Natural killer cell treated with Interleukin-12 subunit alpha and Interleukin-12 subunit beta and Interleukin-15 and Interleukin-18, amount 100 ng/mL, for 72 hours (primary cell): Measurements from ENCODE around the gene WNT5A. TPM values are rescaled to one million over a fixed set of nuclear protein-coding genes. Genes with fewer than 3 reads are reported as not detected.

Experiments
- ATAC-seq, 2 donors: fragments of 150-1000 bp; cut with Tn5 transposase in 1 of 2; sonication (Bioruptor Pico), chemical (Tn5 transposase) in 1 of 2; 2 replicates each; pipeline ENCODE4 v1.10.0; 2021
- DNase-seq: peaks from one replicate; pipeline ENCODE4 v3.0.0; 2022; ENCODE audit warnings: low spot score
- H3K27ac Mint-ChIP-seq, 2 donors: 1 replicate in 1 of 2; 2 replicates in 1 of 2; pipeline ENCODE4 v1.8.0; 2022; ENCODE audit warnings: mixed read lengths in 2 of 2, mild to moderate bottlenecking in 1 of 2, moderate library complexity in 1 of 2
- H3K27me3 Mint-ChIP-seq, 2 donors: 1 replicate in 1 of 2; 2 replicates in 1 of 2; pipeline ENCODE4 v1.8.0; 2022; ENCODE audit warnings: mixed read lengths in 2 of 2
- H3K36me3 Mint-ChIP-seq: one replicate; pipeline ENCODE4 v1.8.0; 2022; ENCODE audit warnings: mixed read lengths
- H3K4me1 Mint-ChIP-seq, 2 donors: 1 replicate in 1 of 2; 2 replicates in 1 of 2; pipeline ENCODE4 v1.8.0; 2022; ENCODE audit warnings: low read depth in 2 of 2, mixed read lengths in 2 of 2, mild to moderate bottlenecking in 1 of 2
- H3K4me3 Mint-ChIP-seq: one replicate; pipeline ENCODE4 v1.8.0; 2022; ENCODE audit warnings: mixed read lengths
- H3K9me3 Mint-ChIP-seq: 2 replicates; pipeline ENCODE4 v1.8.0; 2022; ENCODE audit warnings: mixed read lengths
- total RNA-seq, 2 donors: library from RNA; stranded (reverse); gene quantifications; one replicate each; pipeline ENCODE4 v1.2.3, GENCODE V29; 2022

WNT5A gene
- total RNA-seq, 2 donors from 2014 or later: not detected

GRCh38 chr3:55466526-55466925, 20.6 kb downstream of the WNT5A start:
- no peak for ATAC-seq
- no peaks in the 10 kb centered on the region for H3K36me3 Mint-ChIP-seq
- H3K4me1 Mint-ChIP-seq: no peaks in the 10 kb centered on the region
- DNase-seq: no peak
- H3K27me3 Mint-ChIP-seq: no peaks in the 10 kb centered on the region
- H3K27ac Mint-ChIP-seq: no peak overlapping the region
- peaks cover 2% of the 10 kb centered on the region for H3K9me3 Mint-ChIP-seq
- no peak overlapping the region for H3K4me3 Mint-ChIP-seq

GRCh38 chr3:55461896-55462295, 25.2 kb downstream of the WNT5A start:
- H3K9me3 Mint-ChIP-seq: peaks cover 6% of the 10 kb centered on the region
- H3K36me3 Mint-ChIP-seq: no peaks in the 10 kb centered on the region
- H3K27ac Mint-ChIP-seq: no peak overlapping the region
- H3K4me3 Mint-ChIP-seq: no peak overlapping the region
- H3K27me3 Mint-ChIP-seq: no peaks in the 10 kb centered on the region
- DNase-seq (no peak), ATAC-seq (no peak)
- H3K4me1 Mint-ChIP-seq: no peaks in the 10 kb centered on the region

- ATAC-seq (no peak), DNase-seq (no peak)
- no peak overlapping the region for H3K4me3 Mint-ChIP-seq
- no peak overlapping the region for H3K27ac Mint-ChIP-seq
- H3K4me1 Mint-ChIP-seq: no peaks in the 10 kb centered on the region
- H3K9me3 Mint-ChIP-seq: peaks cover 4% of the 10 kb centered on the region
- no peaks in the 10 kb centered on the region for H3K36me3 Mint-ChIP-seq
- no peaks in the 10 kb centered on the region for H3K27me3 Mint-ChIP-seq
Observed at GRCh38 chr3:55459838-55460237, 27.3 kb downstream of the WNT5A start.

- DNase-seq: no peak
- no peak for ATAC-seq
- Mint-ChIP-seq H3K27ac (no peak overlapping the region), H3K36me3 (no peaks in the 10 kb centered on the region), H3K4me1 (no peaks in the 10 kb centered on the region), H3K4me3 (no peak overlapping the region), H3K9me3 (peaks cover 7% of the 10 kb centered on the region), H3K27me3 (no peaks in the 10 kb centered on the region)
Observed at GRCh38 chr3:55458181-55458790, 28.8 kb downstream of the WNT5A start.

- Mint-ChIP-seq H3K36me3 (no peaks in the 10 kb centered on the region), H3K27ac (no peak overlapping the region), H3K4me3 (no peak overlapping the region), H3K4me1 (no peaks in the 10 kb centered on the region), H3K27me3 (no peaks in the 10 kb centered on the region), H3K9me3 (peaks cover 6% of the 10 kb centered on the region)
- ATAC-seq: no peak
- DNase-seq: no peak
Observed at GRCh38 chr3:55455915-55456314, 31.2 kb downstream of the WNT5A start.

- no peak overlapping the region for H3K27ac Mint-ChIP-seq
- peak in 1 of 2 donors; percentile 36 for ATAC-seq
Observed at GRCh38 chr3:55454611-55455010, 32.5 kb downstream of the WNT5A start.

GRCh38 chr3:55453886-55454496, 33.1 kb downstream of the WNT5A start:
- H3K9me3 Mint-ChIP-seq: peaks cover 3% of the 10 kb centered on the region
- no peak overlapping the region for H3K4me3 Mint-ChIP-seq
- H3K4me1 Mint-ChIP-seq: no peaks in the 10 kb centered on the region
- no peak for DNase-seq
- H3K27me3 Mint-ChIP-seq: no peaks in the 10 kb centered on the region
- H3K27ac Mint-ChIP-seq: no peak overlapping the region
- H3K36me3 Mint-ChIP-seq: no peaks in the 10 kb centered on the region
- no peak for ATAC-seq

More at GRCh38 chr3:55454611-55455010, 32.5 kb downstream of the WNT5A start:
- Mint-ChIP-seq H3K4me1 (no peaks in the 10 kb centered on the region), H3K27me3 (no peaks in the 10 kb centered on the region), H3K9me3 (peaks cover 3% of the 10 kb centered on the region), H3K4me3 (no peak overlapping the region), H3K36me3 (no peaks in the 10 kb centered on the region)
- no peak for DNase-seq

GRCh38 chr3:55452886-55453285, 34.2 kb downstream of the WNT5A start:
- Mint-ChIP-seq H3K9me3 (peaks cover 3% of the 10 kb centered on the region), H3K36me3 (no peaks in the 10 kb centered on the region), H3K27ac (no peak overlapping the region), H3K4me3 (no peak overlapping the region), H3K27me3 (no peaks in the 10 kb centered on the region), H3K4me1 (no peaks in the 10 kb centered on the region)
- DNase-seq (no peak), ATAC-seq (no peak)

- H3K27ac Mint-ChIP-seq: no peak overlapping the region
- no peaks in the 10 kb centered on the region for H3K36me3 Mint-ChIP-seq
- DNase-seq: no peak
- ATAC-seq: no peak
- peaks cover 3% of the 10 kb centered on the region for H3K9me3 Mint-ChIP-seq
- H3K27me3 Mint-ChIP-seq: no peaks in the 10 kb centered on the region
- no peak overlapping the region for H3K4me3 Mint-ChIP-seq
- no peaks in the 10 kb centered on the region for H3K4me1 Mint-ChIP-seq
Observed at GRCh38 chr3:55449527-55449926, 37.6 kb downstream of the WNT5A start.

GRCh38 chr3:55446850-55447249, 40.3 kb downstream of the WNT5A start:
- ATAC-seq: no peak
- no peaks in the 10 kb centered on the region for H3K4me1 Mint-ChIP-seq
- H3K36me3 Mint-ChIP-seq: no peaks in the 10 kb centered on the region
- no peak overlapping the region for H3K27ac Mint-ChIP-seq
- no peak for DNase-seq
- no peaks in the 10 kb centered on the region for H3K27me3 Mint-ChIP-seq
- H3K4me3 Mint-ChIP-seq: no peak overlapping the region
- no peaks in the 10 kb centered on the region for H3K9me3 Mint-ChIP-seq

GRCh38 chr3:55445551-55445950, 41.6 kb downstream of the WNT5A start:
- no peak for DNase-seq
- Mint-ChIP-seq H3K27ac (no peak overlapping the region), H3K36me3 (no peaks in the 10 kb centered on the region), H3K9me3 (no peaks in the 10 kb centered on the region), H3K4me3 (no peak overlapping the region), H3K27me3 (no peaks in the 10 kb centered on the region), H3K4me1 (no peaks in the 10 kb centered on the region)
- no peak for ATAC-seq

GRCh38 chr3:55443346-55443745, 43.8 kb downstream of the WNT5A start:
- no peak overlapping the region for H3K4me3 Mint-ChIP-seq
- no peak overlapping the region for H3K27ac Mint-ChIP-seq
- no peaks in the 10 kb centered on the region for H3K9me3 Mint-ChIP-seq
- ATAC-seq (no peak), DNase-seq (no peak)
- no peaks in the 10 kb centered on the region for H3K27me3 Mint-ChIP-seq
- no peaks in the 10 kb centered on the region for H3K36me3 Mint-ChIP-seq
- no peaks in the 10 kb centered on the region for H3K4me1 Mint-ChIP-seq

- H3K27ac Mint-ChIP-seq: no peak overlapping the region
- H3K9me3 Mint-ChIP-seq: no peaks in the 10 kb centered on the region
- DNase-seq (no peak), ATAC-seq (no peak)
- no peaks in the 10 kb centered on the region for H3K36me3 Mint-ChIP-seq
- H3K4me3 Mint-ChIP-seq: no peak overlapping the region
- H3K27me3 Mint-ChIP-seq: no peaks in the 10 kb centered on the region
- H3K4me1 Mint-ChIP-seq: no peaks in the 10 kb centered on the region
Observed at GRCh38 chr3:55442861-55443260, 44.2 kb downstream of the WNT5A start.

- Mint-ChIP-seq H3K36me3 (no peaks in the 10 kb centered on the region), H3K4me3 (no peak overlapping the region), H3K27ac (no peak overlapping the region), H3K27me3 (no peaks in the 10 kb centered on the region), H3K9me3 (no peaks in the 10 kb centered on the region), H3K4me1 (no peaks in the 10 kb centered on the region)
- DNase-seq (no peak), ATAC-seq (no peak)
Observed at GRCh38 chr3:55441499-55441898, 45.6 kb downstream of the WNT5A start.
